Measurements from ENCODE around the gene C1QTNF3.

Gene C1QTNF3

DNA sequence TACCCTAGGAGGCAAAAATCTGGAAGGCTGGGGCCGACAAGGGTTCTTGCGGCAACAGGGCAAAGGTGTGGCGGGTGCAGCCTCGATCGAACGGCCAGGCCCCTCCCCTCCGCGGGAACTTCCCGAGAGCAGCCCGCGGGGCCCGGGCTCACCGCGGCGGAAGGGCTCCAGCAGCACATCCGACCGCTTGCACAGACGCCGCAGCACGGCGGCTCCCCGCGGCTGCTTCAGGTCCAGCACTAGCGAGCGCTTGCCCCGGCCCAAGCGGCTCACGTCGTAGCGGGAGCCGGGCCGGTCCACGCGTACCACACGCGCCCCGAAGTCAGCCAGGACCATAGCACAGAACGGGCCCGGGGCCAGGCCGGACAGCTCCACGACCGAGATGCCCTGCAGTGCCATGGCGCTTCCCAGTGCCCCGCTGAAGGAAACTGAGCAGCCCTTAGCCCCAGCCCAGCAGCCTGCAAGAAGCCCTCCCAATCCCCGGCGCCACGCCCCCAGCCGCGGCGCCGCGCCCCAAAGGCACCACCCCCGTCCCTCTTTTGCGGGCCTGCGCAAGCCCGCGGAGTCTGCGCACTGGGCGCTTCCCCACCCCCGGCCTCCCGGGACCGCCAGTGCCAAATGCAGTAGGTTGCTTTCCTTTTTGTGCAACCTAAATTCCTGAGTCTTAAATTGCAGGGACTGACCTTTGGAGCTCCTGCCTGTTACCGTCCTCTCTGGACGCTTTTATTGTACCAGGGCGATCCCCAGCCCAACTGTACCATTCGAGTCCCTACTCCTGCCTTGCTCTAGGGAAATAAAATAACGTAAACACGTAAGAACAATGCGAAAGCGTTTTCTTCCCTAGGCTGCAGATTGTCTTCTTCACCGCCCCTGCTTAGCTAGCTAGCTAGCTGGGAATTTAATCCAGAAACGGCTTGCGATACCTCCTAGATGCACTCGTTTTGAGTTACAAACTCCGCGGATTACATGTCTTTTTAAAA lies 35.1 kb downstream of the C1QTNF3 start, which contains the start of gene AMACR:
Gene AMACR, minus strand, starts transcription at position 430 of the 980 bp plus-strand sequence. Its CDS starts 31 bp downstream, at position 399.
- Histone ChIP-seq H3K9me3 (ENCODE audit: control extremely low read depth in 1 of 5, control insufficient read depth in 4 of 5, insufficient read depth in 2 of 5, low read depth in 1 of 5, low read length in 4 of 5) (no peaks in the 10 kb centered on the region), H3K27ac (ENCODE audit: insufficient read depth in 1 of 2, low read depth in 1 of 2, low read length in 2 of 2, poor library complexity in 1 of 2, severe bottlenecking in 2 of 2) (peak within 1 kb of the TSS; percentile 81 to 91), H3K27me3 (replicated peaks in 2 of 5; ENCODE audit: control insufficient read depth in 4 of 5, insufficient read depth in 5 of 5, low read length in 4 of 5) (no peaks in the 10 kb centered on the region), H3K4me1 (ENCODE audit: control extremely low read depth in 1 of 4, control insufficient read depth in 4 of 4, insufficient read depth in 4 of 4, low read length in 3 of 4) (peaks cover 13 to 30% (median 20%) of the 10 kb centered on the region in 4 experiments), H3K4me3 (ENCODE audit: control insufficient read depth in 1 of 7, extremely low read depth in 1 of 7, insufficient read depth in 4 of 7, low read depth in 2 of 7, low read length in 6 of 7) (peak within 1 kb of the TSS; percentile 62 to 99 (median 91)), H3K36me3 (ENCODE audit: control insufficient read depth in 4 of 4, insufficient read depth in 4 of 4, low read length in 3 of 4) (peaks cover 6 to 15% (median 12%) of the 10 kb centered on the region in 4 experiments)
- ChIA-PET CTCF (interaction anchor here (0.6 to 1.4 kb wide), 2 partner anchors 10 to 1729 kb away, joined by 3 read pairs; no protein-coding TSS in a partner anchor), POLR2A (interaction anchor here (0.5 kb wide), 1 partner anchor 70 kb away, joined by 4 read pairs; no protein-coding TSS in a partner anchor)
- DNase-seq: peak; percentile 91 to 96 (median 93)
- whole genome bisulfite sequencing (ENCODE audit: insufficient coverage): 1% methylated on average over 58 of the region's 76 CpGs

DNA sequence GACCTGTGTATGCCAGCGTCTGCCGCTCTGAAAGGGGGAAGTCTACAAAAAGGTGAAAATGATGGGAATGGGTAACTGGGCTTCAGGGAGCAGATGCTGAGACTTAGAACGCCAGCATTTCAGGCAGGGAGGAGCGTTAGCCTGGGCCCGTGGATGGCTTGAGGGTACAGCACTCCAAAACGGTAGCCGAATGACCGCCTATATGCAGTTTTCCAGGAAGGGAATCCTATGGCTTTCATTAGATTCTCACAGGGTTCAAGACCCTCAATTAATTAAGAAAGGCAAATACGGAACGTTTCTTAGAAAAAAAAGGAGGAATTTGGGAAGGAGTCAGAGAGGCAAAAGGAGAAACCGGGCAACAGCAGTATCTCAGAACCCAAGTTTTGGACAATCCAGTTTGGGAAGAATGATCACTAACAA lies 35.8 kb downstream of the C1QTNF3 start:
- CTCF ChIA-PET: interaction anchor here (1.4 kb wide), 1 partner anchor 10 kb away, joined by 3 read pairs; no protein-coding TSS in a partner anchor
- Histone ChIP-seq H3K27ac (ENCODE audit: insufficient read depth in 1 of 2, low read depth in 1 of 2, low read length in 2 of 2, poor library complexity in 1 of 2, severe bottlenecking in 2 of 2) (peak overlapping the region; percentile 64 to 91), H3K9me3 (ENCODE audit: control extremely low read depth in 1 of 5, control insufficient read depth in 4 of 5, insufficient read depth in 2 of 5, low read depth in 1 of 5, low read length in 4 of 5) (no peaks in the 10 kb centered on the region), H3K36me3 (ENCODE audit: control insufficient read depth in 4 of 4, insufficient read depth in 4 of 4, low read length in 3 of 4) (peaks cover 6 to 22% (median 17%) of the 10 kb centered on the region in 4 experiments), H3K4me3 (ENCODE audit: control insufficient read depth in 1 of 7, extremely low read depth in 1 of 7, insufficient read depth in 4 of 7, low read depth in 2 of 7, low read length in 6 of 7) (peak overlapping the region; percentile 62 to 99 (median 91)), H3K27me3 (replicated peaks in 2 of 5; ENCODE audit: control insufficient read depth in 4 of 5, insufficient read depth in 5 of 5, low read length in 4 of 5) (no peaks in the 10 kb centered on the region), H3K4me1 (ENCODE audit: control extremely low read depth in 1 of 4, control insufficient read depth in 4 of 4, insufficient read depth in 4 of 4, low read length in 3 of 4) (peaks cover 13 to 30% (median 20%) of the 10 kb centered on the region in 4 experiments)
- POLR2A ChIA-PET: interaction anchor here (0.5 kb wide), 1 partner anchor 71 kb away, joined by 4 read pairs; no protein-coding TSS in a partner anchor
- peak in 1 of 3 donors; percentile 20 for DNase-seq
- WGBS (ENCODE audit: insufficient coverage): 0% methylated on average over 10 of the region's 11 CpGs

DNA sequence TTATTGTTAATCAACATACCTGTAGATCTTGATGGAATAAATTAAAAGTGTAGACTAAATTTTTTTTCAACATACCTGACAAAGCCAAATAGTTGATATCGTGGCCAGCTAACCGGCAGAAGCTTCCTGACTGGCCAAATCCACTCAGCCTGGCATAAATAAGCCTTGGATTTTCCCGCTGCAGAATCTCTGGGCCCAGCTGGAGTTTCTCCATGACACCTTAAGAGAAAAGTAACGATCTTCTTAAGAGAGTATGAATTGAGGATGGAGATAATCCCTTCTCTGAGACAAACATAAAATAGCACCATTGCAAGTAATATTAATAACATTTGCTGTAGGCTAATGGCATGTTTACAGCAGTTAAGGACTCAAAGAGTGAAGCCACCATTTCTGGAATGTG lies 37.3 kb downstream of the C1QTNF3 start:
- no peaks in the 10 kb centered on the region for H3K27me3 ChIP-seq (replicated peaks in 2 of 5; ENCODE audit: control insufficient read depth in 4 of 5, insufficient read depth in 5 of 5, low read length in 4 of 5)
- WGBS (ENCODE audit: insufficient coverage): 100% methylated on average over 3 of the region's 4 CpGs
- no peak overlapping the region for H3K4me3 ChIP-seq (ENCODE audit: control insufficient read depth in 1 of 7, extremely low read depth in 1 of 7, insufficient read depth in 4 of 7, low read depth in 2 of 7, low read length in 6 of 7)
- DNase-seq: no peak
- ChIA-PET CTCF (interaction anchor here (0.7 to 1.0 kb wide), 3 partner anchors 15 to 36 kb away, joined by 3 to 4 read pairs (median 3); no protein-coding TSS in a partner anchor), POLR2A (no interaction called here)
- H3K36me3 ChIP-seq (ENCODE audit: control insufficient read depth in 4 of 4, insufficient read depth in 4 of 4, low read length in 3 of 4): peaks cover 6 to 30% (median 17%) of the 10 kb centered on the region in 4 experiments
- H3K9me3 ChIP-seq (ENCODE audit: control extremely low read depth in 1 of 5, control insufficient read depth in 4 of 5, insufficient read depth in 2 of 5, low read depth in 1 of 5, low read length in 4 of 5): no peaks in the 10 kb centered on the region
- H3K27ac ChIP-seq (ENCODE audit: insufficient read depth in 1 of 2, low read depth in 1 of 2, low read length in 2 of 2, poor library complexity in 1 of 2, severe bottlenecking in 2 of 2): no peak overlapping the region
- H3K4me1 ChIP-seq (ENCODE audit: control extremely low read depth in 1 of 4, control insufficient read depth in 4 of 4, insufficient read depth in 4 of 4, low read length in 3 of 4): peaks cover 13 to 30% (median 20%) of the 10 kb centered on the region in 4 experiments

DNA sequence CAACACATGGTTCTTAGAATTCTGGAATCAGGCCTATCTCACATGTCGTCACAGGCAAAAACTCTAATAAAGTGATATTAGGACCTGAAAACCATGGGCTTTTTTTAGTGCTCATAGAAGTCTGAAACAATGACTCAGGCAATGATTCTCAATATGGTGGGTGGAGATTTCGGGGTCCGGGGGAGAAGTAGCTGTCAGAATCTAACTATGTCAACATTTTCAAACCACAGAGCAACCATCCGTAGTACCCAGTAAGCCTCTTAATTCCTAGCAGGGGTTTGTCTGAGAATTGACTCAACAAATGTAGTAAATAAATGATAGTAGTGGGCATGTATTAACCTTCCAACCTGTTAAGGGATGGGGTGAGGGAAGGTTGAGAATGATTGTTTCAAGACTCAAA lies 37.8 kb downstream of the C1QTNF3 start:
- peaks cover 13 to 30% (median 20%) of the 10 kb centered on the region in 4 experiments for H3K4me1 ChIP-seq (ENCODE audit: control extremely low read depth in 1 of 4, control insufficient read depth in 4 of 4, insufficient read depth in 4 of 4, low read length in 3 of 4)
- no peak overlapping the region for H3K27ac ChIP-seq (ENCODE audit: insufficient read depth in 1 of 2, low read depth in 1 of 2, low read length in 2 of 2, poor library complexity in 1 of 2, severe bottlenecking in 2 of 2)
- ChIA-PET POLR2A (no interaction called here), CTCF (interaction anchor here (0.9 kb wide), 1 partner anchor 36 kb away, joined by 3 read pairs; no protein-coding TSS in a partner anchor)
- H3K4me3 ChIP-seq (ENCODE audit: control insufficient read depth in 1 of 7, extremely low read depth in 1 of 7, insufficient read depth in 4 of 7, low read depth in 2 of 7, low read length in 6 of 7): no peak overlapping the region
- 100% methylated on average over 2 of the region's 4 CpGs for WGBS (ENCODE audit: insufficient coverage)
- H3K27me3 ChIP-seq (replicated peaks in 2 of 5; ENCODE audit: control insufficient read depth in 4 of 5, insufficient read depth in 5 of 5, low read length in 4 of 5): no peaks in the 10 kb centered on the region
- no peak for DNase-seq
- no peaks in the 10 kb centered on the region for H3K9me3 ChIP-seq (ENCODE audit: control extremely low read depth in 1 of 5, control insufficient read depth in 4 of 5, insufficient read depth in 2 of 5, low read depth in 1 of 5, low read length in 4 of 5)
- peaks cover 6 to 30% (median 17%) of the 10 kb centered on the region in 4 experiments for H3K36me3 ChIP-seq (ENCODE audit: control insufficient read depth in 4 of 4, insufficient read depth in 4 of 4, low read length in 3 of 4)

DNA sequence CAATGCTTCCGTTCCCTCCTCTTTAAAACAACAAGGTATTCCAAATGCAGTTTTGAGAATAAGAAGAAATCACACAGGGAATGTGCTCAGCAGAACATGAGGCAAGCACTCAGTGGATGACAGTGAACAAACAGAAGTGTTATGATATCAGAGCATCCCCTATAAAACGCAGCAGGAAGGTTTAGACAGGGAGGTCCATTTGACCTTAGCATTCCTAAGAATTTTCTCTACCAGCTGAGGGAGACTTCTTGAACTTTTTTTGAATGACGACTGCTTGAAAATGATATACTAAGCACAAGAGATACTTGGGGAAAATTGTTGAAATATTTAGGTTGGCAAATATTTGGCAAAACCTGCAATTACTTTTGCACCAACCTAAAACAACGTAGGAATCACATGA lies 39.1 kb downstream of the C1QTNF3 start:
- Histone ChIP-seq H3K4me3 (ENCODE audit: control insufficient read depth in 1 of 7, extremely low read depth in 1 of 7, insufficient read depth in 4 of 7, low read depth in 2 of 7, low read length in 6 of 7) (no peak overlapping the region), H3K27me3 (replicated peaks in 2 of 5; ENCODE audit: control insufficient read depth in 4 of 5, insufficient read depth in 5 of 5, low read length in 4 of 5) (no peaks in the 10 kb centered on the region), H3K4me1 (ENCODE audit: control extremely low read depth in 1 of 4, control insufficient read depth in 4 of 4, insufficient read depth in 4 of 4, low read length in 3 of 4) (peaks cover 7 to 17% (median 12%) of the 10 kb centered on the region in 4 experiments), H3K27ac (ENCODE audit: insufficient read depth in 1 of 2, low read depth in 1 of 2, low read length in 2 of 2, poor library complexity in 1 of 2, severe bottlenecking in 2 of 2) (no peak overlapping the region), H3K9me3 (ENCODE audit: control extremely low read depth in 1 of 5, control insufficient read depth in 4 of 5, insufficient read depth in 2 of 5, low read depth in 1 of 5, low read length in 4 of 5) (no peaks in the 10 kb centered on the region), H3K36me3 (ENCODE audit: control insufficient read depth in 4 of 4, insufficient read depth in 4 of 4, low read length in 3 of 4) (peaks cover 6 to 30% (median 19%) of the 10 kb centered on the region in 4 experiments)
- 100% methylated on average over 3 of the region's 4 CpGs for WGBS (ENCODE audit: insufficient coverage)
- no peak for DNase-seq
- POLR2A ChIA-PET: no interaction called here
- CTCF ChIA-PET: no interaction called here

DNA sequence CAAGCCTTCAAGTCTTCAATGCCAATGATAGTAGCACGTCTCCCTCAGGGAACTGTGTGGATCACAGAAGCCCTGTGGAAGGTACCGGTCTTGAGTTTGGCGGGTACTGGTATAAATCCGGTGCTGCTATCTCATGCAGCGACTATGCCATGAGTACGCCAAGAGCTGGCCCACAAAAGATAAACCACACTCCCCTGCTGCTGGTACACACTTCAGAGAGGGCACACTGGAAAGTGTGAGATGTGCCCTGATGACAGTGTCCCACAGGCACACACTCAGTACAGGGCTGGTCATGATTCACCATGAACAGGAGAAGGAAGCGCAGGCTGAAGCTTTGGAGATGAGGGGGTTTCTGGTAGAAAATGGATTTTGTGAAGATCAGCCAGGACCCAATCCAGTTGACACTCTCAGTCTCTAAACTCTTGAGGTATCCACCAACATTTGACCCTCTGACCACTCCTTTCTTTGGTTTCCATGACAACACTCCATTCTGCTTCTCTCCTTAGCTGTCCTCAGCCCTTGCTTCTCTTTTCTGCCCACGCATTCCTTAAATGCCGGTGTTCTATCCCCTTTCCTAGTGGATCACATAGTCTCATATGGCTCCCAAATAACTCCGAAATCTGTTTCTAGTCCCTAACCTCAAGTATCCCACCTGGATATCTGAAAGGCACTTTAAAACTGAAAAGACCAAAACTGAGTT lies 40.2 kb downstream of the C1QTNF3 start:
- ChIA-PET CTCF (no interaction called here), POLR2A (no interaction called here)
- Histone ChIP-seq H3K27me3 (replicated peaks in 2 of 5; ENCODE audit: control insufficient read depth in 4 of 5, insufficient read depth in 5 of 5, low read length in 4 of 5) (no peaks in the 10 kb centered on the region), H3K36me3 (ENCODE audit: control insufficient read depth in 4 of 4, insufficient read depth in 4 of 4, low read length in 3 of 4) (peaks cover 8 to 37% (median 25%) of the 10 kb centered on the region in 4 experiments), H3K9me3 (ENCODE audit: control extremely low read depth in 1 of 5, control insufficient read depth in 4 of 5, insufficient read depth in 2 of 5, low read depth in 1 of 5, low read length in 4 of 5) (no peaks in the 10 kb centered on the region), H3K4me1 (ENCODE audit: control extremely low read depth in 1 of 4, control insufficient read depth in 4 of 4, insufficient read depth in 4 of 4, low read length in 3 of 4) (peaks cover 2 to 10% (median 8%) of the 10 kb centered on the region in 4 experiments), H3K27ac (ENCODE audit: insufficient read depth in 1 of 2, low read depth in 1 of 2, low read length in 2 of 2, poor library complexity in 1 of 2, severe bottlenecking in 2 of 2) (no peak overlapping the region), H3K4me3 (ENCODE audit: control insufficient read depth in 1 of 7, extremely low read depth in 1 of 7, insufficient read depth in 4 of 7, low read depth in 2 of 7, low read length in 6 of 7) (no peak overlapping the region)
- no peak for DNase-seq
- 100% methylated on average over 6 of the region's 10 CpGs for WGBS (ENCODE audit: insufficient coverage)

All from common myeloid progenitor, CD34-positive (primary cell).